Body of pancreas (tissue), 4 donors: ENCODE data around the gene FAM124A. TPM values are rescaled to one million over a fixed set of nuclear protein-coding genes. Genes with fewer than 3 reads are reported as not detected.
A peak's percentile ranks its signal among the peaks of the same experiment; 100 is the strongest.

Experiments used
- ATAC-seq: fragments of 150-250 bp; one replicate; pipeline ENCODE4 v1.9.1; 2016
- DNase-seq, 4 donors: peaks; one replicate each; pipeline ENCODE4 v3.0.0-alpha.2; 2019
- H3K27ac ChIP-seq, 4 donors: fragments of 200-600 bp; sonication (generic); 1 replicate in 3 of 4; 2 replicates in 1 of 4; pipeline versions ENCODE4 v1.5.1 to v1.6.1; 2016 to 2019; ENCODE audit warnings: mild to moderate bottlenecking in 1 of 4, mixed read lengths in 1 of 4, moderate library complexity in 1 of 4
- H3K27me3 ChIP-seq, 2 donors: fragments of 200-600 bp; sonication (generic); one replicate each; pipeline ENCODE4 v1.6.0; 2016; ENCODE audit warnings: mild to moderate bottlenecking in 1 of 2
- H3K36me3 ChIP-seq, 2 donors: fragments of 200-600 bp; sonication (generic); replicated peaks in 1 of 2; 2 replicates each; pipeline ENCODE4 v1.5.1; 2016; ENCODE audit warnings: low read depth in 2 of 2; ENCODE audit not compliant: insufficient read depth in 1 of 2
- H3K4me1 ChIP-seq: fragments of 200-600 bp; sonication (generic); one replicate; pipeline ENCODE4 v1.6.0; 2016
- H3K4me3 ChIP-seq, 2 donors: fragments of 200-600 bp; sonication (generic); 1 replicate in 1 of 2; 2 replicates in 1 of 2; pipeline ENCODE4 v1.5.1; 2016 to 2019
- H3K9me3 ChIP-seq, 3 donors: fragments of 200-600 bp; sonication (generic); 1 replicate in 2 of 3; 2 replicates in 1 of 3; pipeline ENCODE4 v1.5.1; 2016
- CTCF ChIP-seq, 7 experiments: fragments of 450-650 bp in 4 of 7; fragments of 200-600 bp in 3 of 7; sonication (generic) in 3 of 7; IDR thresholded peaks; one replicate each; pipeline ENCODE4 v1.5.1; 2016 to 2019; ENCODE audit warnings: antibody characterized with exemption in 7 of 7
- POLR2A ChIP-seq, 3 donors: fragments of 450-650 bp; IDR thresholded peaks; one replicate each; pipeline ENCODE4 v1.6.1; 2016; ENCODE audit warnings: antibody characterized with exemption in 3 of 3, mild to moderate bottlenecking in 2 of 3
- WGBS, 2 donors: methylation state at CpG; one replicate each; pipeline ENCODE4 v1.1.5; 2017; 5-methylcytosine and 5-hydroxymethylcytosine counted together
- intact Hi-C: fragments of 100-400 bp; cut with DNase I; formaldehyde crosslinking; loops from one replicate; pipeline ENCODE4 v1.15.1; 2023
- total RNA-seq, 2 donors: library from RNA; depleted of rRNA; stranded (reverse); fragments of >200 nt; gene quantifications; one replicate each; pipeline ENCODE4 v1.1.0, GENCODE V29; 2016

The FAM124A gene
- total RNA-seq, 2 donors from 2014 or later: 0.78 to 2.0 TPM

DNA sequence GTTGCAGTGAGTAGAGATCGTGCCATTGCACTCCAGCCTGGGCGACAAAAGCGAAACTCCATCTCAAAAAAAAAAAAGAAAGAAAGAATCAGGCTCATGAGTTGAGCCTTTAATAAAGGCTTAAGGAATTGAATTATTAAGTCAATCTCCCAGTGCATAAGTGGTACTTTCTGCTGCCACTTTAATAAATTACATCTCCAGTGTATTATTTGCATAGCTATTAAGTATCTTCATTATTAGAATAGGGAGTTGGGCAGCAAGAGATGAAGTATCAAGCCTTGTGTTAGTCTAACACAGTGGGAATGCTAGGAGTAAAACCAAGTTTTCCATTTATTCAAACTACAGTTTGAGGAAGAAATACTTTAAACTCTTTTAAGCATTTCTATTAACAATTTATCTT is 15.6 kb upstream of the FAM124A start:
- 94 to 98% methylated on average over 3 of the region's 3 CpGs for WGBS, 2 donors
- no peak for TF ChIP-seq POLR2A (IDR thresholded peaks at IDR 0.05)
- no peak for TF ChIP-seq CTCF (IDR thresholded peaks at IDR 0.05)
- no peaks in the 10 kb centered on the region for H3K9me3 ChIP-seq
- no peaks in the 10 kb centered on the region for H3K4me1 ChIP-seq
- no peaks in the 10 kb centered on the region for H3K27me3 ChIP-seq
- H3K27ac ChIP-seq: no peak overlapping the region
- DNase-seq: no peak
- ATAC-seq: no peak
- H3K36me3 ChIP-seq: no peaks in the 10 kb centered on the region
- no peak overlapping the region for H3K4me3 ChIP-seq
- intact Hi-C loops: no loop called here

DNA sequence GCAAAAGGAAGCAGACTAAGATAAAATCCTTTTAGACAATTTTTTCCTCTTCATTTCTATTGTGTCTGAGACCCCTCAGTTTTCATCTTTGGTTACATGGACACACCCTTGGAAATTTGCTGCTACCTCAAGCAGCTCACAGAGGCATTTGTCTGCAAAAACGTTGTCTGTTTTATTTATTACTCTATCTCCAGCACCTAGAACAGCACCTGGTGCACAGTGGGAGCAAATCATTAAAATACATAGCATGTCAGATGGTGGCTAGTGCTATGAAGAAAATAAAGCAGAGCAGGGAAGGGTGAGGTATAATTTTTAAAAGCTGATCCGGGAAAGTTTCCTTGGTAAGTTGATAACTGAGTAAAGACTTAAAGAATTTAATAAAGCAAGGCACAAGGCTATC is 14.3 kb upstream of the FAM124A start:
- DNase-seq (no peak), ATAC-seq (no peak)
- H3K27ac ChIP-seq: no peak overlapping the region
- H3K36me3 ChIP-seq: no peaks in the 10 kb centered on the region
- 51 to 53% methylated on average over 2 of the region's 2 CpGs for WGBS, 2 donors
- H3K9me3 ChIP-seq: no peaks in the 10 kb centered on the region
- H3K27me3 ChIP-seq: no peaks in the 10 kb centered on the region
- intact Hi-C loops: no loop called here
- peak overlapping the region in 1 of 2 donors; percentile 11 for H3K4me3 ChIP-seq
- H3K4me1 ChIP-seq: no peaks in the 10 kb centered on the region
- no peak for TF ChIP-seq CTCF (IDR thresholded peaks at IDR 0.05)
- TF ChIP-seq POLR2A (IDR thresholded peaks at IDR 0.05): no peak

- H3K36me3 ChIP-seq: no peaks in the 10 kb centered on the region
- WGBS, 2 donors: 47 to 55% methylated on average over 4 of the region's 4 CpGs
- ATAC-seq (no peak), DNase-seq (no peak)
- no peak for TF ChIP-seq POLR2A (IDR thresholded peaks at IDR 0.05)
- TF ChIP-seq CTCF (IDR thresholded peaks at IDR 0.05): no peak
- no peaks in the 10 kb centered on the region for H3K27me3 ChIP-seq
- no peaks in the 10 kb centered on the region for H3K4me1 ChIP-seq
- no peaks in the 10 kb centered on the region for H3K9me3 ChIP-seq
- intact Hi-C loops: no loop called here
- no peak overlapping the region for H3K27ac ChIP-seq
- no peak overlapping the region for H3K4me3 ChIP-seq
Observed at GRCh38 chr13:51208716-51209115, 13.5 kb upstream of the FAM124A start.

GRCh38 chr13:51211910-51212309 is 10.3 kb upstream of the FAM124A start:
- WGBS, 2 donors: 54 to 65% methylated on average over 2 of the region's 2 CpGs
- no peaks in the 10 kb centered on the region for H3K9me3 ChIP-seq

More at GRCh38 chr13:51211910-51212309, 10.3 kb upstream of the FAM124A start:
- H3K27ac ChIP-seq: no peak overlapping the region
- intact Hi-C loops: no loop called here
- TF ChIP-seq POLR2A (IDR thresholded peaks at IDR 0.05): no peak
- TF ChIP-seq CTCF (IDR thresholded peaks at IDR 0.05): no peak
- H3K4me1 ChIP-seq: no peaks in the 10 kb centered on the region
- no peaks in the 10 kb centered on the region for H3K36me3 ChIP-seq
- no peak for ATAC-seq
- H3K4me3 ChIP-seq: no peak overlapping the region
- no peak for DNase-seq
- H3K27me3 ChIP-seq: no peaks in the 10 kb centered on the region
